Right atrium auricular region (tissue), 2 donors: ENCODE measurements around the gene SLC24A4. TPM values are rescaled to one million over a fixed set of nuclear protein-coding genes. Genes with fewer than 3 reads are reported as not detected.

Source experiments
- DNase-seq: peaks from one replicate; pipeline ENCODE4 v3.0.0-alpha.2; 2019; ENCODE audit warnings: low spot score
- H3K27ac ChIP-seq, 2 donors: fragments of 200-600 bp; sonication (generic); 1 replicate in 1 of 2; 2 replicates in 1 of 2; pipeline ENCODE4 v1.5.1; 2016 to 2019
- H3K27me3 ChIP-seq, 2 donors: fragments of 200-600 bp; sonication (generic); one replicate each; pipeline versions ENCODE4 v1.5.1 to v1.6.0; 2017 to 2019
- H3K36me3 ChIP-seq: fragments of 200-600 bp; sonication (generic); one replicate; pipeline ENCODE4 v1.5.1; 2016
- H3K4me1 ChIP-seq, 2 donors: fragments of 200-600 bp; sonication (generic); one replicate each; pipeline versions ENCODE4 v1.5.1 to v1.6.0; 2017 to 2019
- H3K4me3 ChIP-seq, 2 donors: fragments of 200-600 bp; sonication (generic); 1 replicate in 1 of 2; 2 replicates in 1 of 2; pipeline ENCODE4 v1.5.1; 2017 to 2019; ENCODE audit warnings: mild to moderate bottlenecking in 1 of 2, moderate library complexity in 1 of 2
- H3K9me3 ChIP-seq, 2 donors: fragments of 200-600 bp; sonication (generic); one replicate each; pipeline ENCODE4 v1.5.1; 2019
- total RNA-seq, 2 donors: library from RNA; depleted of rRNA; stranded (reverse); fragments of >200 nt; gene quantifications; one replicate each; pipeline ENCODE4 v1.1.0, GENCODE V29; 2016
- TF ChIP-seq, protein P1 (sequence below), 2 donors: fragments of 200-600 bp; sonication (generic); IDR thresholded peaks; one replicate each; pipeline ENCODE4 v1.5.1; 2019; ENCODE audit warnings: antibody characterized with exemption in 2 of 2

SLC24A4 gene
- total RNA-seq, 2 donors from 2014 or later, result 0.04 to 0.24 TPM

DNA sequence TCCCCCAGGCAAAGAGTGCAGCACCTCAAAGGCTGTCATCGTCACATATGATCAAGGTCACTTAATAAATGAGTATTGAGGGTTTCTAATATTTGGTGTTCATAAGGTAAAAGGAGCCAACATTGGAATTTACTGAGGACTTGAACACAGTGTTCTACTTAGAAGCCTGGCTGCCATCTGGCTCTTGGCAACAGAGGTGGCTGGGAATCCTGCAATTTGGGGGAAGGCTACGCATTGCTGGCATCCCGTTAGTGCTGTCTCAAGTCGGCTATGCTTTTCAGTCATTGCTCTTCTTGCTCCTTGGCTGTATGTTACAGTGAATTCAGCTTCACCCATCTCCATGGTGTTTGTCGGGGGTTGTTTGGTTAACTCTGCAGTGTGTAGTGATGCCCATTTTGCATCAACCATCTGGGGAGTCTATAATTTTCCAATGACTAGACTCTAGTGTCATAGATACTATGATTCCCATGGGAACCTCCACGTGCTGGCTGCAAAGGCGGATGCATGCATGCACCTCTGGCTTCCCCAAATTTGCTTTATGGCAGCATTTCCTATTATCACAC lies 12.9 kb upstream of the SLC24A4 start:
- H3K27me3 ChIP-seq, result no peaks in the 10 kb centered on the region

DNA sequence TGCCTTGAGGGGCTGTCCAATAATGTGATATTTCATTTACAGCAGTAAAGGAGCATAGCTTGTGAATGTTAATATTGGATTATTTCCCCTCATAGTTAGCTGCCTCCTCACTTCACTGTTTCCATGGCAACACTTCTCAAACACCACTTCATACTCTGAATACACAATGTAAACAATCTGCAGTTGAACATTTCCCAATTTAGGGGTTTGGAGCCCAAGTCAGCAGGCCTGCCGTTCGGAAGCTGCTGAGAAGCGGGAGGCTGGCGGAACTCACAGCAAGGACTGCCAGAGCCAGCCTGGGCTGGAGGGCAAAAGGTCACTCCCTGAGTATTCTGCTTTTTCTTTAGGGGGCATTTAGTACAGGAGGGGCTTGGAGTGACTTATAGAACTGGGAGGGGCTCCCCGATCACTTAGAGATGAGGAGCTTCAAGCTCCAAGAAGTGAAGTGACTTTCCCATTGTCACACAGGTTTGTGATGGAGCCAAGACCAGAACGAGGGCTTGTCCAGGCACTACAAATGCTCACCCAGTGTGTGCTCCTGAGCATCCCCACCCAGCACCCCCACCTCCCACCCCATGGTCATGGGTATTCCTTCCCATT lies 12.1 kb upstream of the SLC24A4 start:
- Histone ChIP-seq H3K27ac (no peak overlapping the region), H3K27me3 (no peaks in the 10 kb centered on the region), H3K4me3 (no peak overlapping the region), H3K36me3 (no peaks in the 10 kb centered on the region), H3K9me3 (no peaks in the 10 kb centered on the region), H3K4me1 (no peaks in the 10 kb centered on the region)
- TF ChIP-seq, protein P1, sequence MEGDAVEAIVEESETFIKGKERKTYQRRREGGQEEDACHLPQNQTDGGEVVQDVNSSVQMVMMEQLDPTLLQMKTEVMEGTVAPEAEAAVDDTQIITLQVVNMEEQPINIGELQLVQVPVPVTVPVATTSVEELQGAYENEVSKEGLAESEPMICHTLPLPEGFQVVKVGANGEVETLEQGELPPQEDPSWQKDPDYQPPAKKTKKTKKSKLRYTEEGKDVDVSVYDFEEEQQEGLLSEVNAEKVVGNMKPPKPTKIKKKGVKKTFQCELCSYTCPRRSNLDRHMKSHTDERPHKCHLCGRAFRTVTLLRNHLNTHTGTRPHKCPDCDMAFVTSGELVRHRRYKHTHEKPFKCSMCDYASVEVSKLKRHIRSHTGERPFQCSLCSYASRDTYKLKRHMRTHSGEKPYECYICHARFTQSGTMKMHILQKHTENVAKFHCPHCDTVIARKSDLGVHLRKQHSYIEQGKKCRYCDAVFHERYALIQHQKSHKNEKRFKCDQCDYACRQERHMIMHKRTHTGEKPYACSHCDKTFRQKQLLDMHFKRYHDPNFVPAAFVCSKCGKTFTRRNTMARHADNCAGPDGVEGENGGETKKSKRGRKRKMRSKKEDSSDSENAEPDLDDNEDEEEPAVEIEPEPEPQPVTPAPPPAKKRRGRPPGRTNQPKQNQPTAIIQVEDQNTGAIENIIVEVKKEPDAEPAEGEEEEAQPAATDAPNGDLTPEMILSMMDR (IDR thresholded peaks at IDR 0.05), result no peak
- no peak for DNase-seq

More for the DNA sequence above, 12.9 kb upstream of the SLC24A4 start:
- TF ChIP-seq, protein P1 (IDR thresholded peaks at IDR 0.05), result no peak
- Histone ChIP-seq H3K4me1 (no peaks in the 10 kb centered on the region), H3K27ac (no peak overlapping the region), H3K36me3 (no peaks in the 10 kb centered on the region), H3K9me3 (no peaks in the 10 kb centered on the region), H3K4me3 (no peak overlapping the region)
- DNase-seq, result no peak

DNA sequence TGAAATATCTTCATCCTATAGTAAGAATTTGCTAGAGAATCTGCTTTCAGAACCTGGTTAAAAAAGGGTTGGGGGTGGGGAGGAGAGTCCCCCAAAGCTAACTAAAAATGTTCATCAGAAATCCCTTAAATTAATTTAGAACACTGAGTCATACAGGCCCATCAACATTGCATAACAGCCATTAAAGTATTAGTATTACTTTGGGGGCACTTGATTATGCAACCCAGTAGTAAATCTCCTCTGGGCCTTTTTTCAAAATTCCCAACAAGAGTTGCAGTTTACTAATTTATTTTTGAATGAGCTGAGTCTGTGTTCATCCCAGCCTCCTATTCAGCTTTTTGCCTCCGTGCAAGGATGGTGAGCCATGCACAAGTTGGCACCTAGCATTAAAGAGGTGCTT lies 8.8 kb upstream of the SLC24A4 start:
- no peak for DNase-seq
- Histone ChIP-seq H3K27ac (no peak overlapping the region), H3K36me3 (no peaks in the 10 kb centered on the region), H3K27me3 (no peaks in the 10 kb centered on the region), H3K9me3 (no peaks in the 10 kb centered on the region), H3K4me1 (no peaks in the 10 kb centered on the region), H3K4me3 (no peak overlapping the region)
- TF ChIP-seq, protein P1 (IDR thresholded peaks at IDR 0.05), result no peak

DNA sequence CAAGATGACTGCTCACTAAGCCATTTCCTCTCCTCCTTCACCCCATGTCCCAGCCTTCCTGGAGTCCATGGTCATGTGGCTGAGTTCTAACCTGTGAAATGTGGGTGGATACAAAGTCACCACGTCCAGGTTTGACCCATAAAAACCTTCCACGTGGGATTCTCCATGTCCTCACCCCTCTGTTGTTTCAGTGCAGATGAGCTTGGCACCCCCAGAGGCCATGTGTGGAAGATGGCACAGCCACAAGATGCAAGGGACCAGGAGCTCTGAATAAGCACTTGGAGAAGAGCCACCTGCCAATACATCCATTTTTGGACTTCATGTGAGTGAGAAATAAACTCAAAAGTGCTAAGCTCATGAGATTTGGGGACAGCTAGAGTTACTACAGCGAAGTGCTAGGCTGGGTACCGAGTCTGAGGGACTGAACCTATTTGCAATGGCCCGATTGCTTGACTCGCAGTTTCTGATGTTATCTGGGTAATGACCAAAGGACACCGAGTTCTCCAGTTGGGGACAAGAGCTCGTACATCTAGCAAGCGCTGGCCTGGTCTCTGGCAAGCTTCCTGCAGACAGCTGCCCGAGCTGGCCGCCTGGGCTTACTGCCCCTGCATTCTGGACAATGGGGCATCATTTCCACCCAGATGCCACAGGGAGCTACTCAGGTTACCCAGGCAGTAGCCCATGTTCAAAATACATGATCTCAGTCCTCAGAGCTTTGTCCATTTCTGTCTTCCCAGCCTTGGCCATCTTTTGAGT lies 7.7 kb upstream of the SLC24A4 start:
- no peak for DNase-seq
- Histone ChIP-seq H3K9me3 (no peaks in the 10 kb centered on the region), H3K4me1 (no peaks in the 10 kb centered on the region), H3K4me3 (no peak overlapping the region), H3K27me3 (no peaks in the 10 kb centered on the region), H3K27ac (no peak overlapping the region), H3K36me3 (no peaks in the 10 kb centered on the region)
- TF ChIP-seq, protein P1 (IDR thresholded peaks at IDR 0.05), result no peak

DNA sequence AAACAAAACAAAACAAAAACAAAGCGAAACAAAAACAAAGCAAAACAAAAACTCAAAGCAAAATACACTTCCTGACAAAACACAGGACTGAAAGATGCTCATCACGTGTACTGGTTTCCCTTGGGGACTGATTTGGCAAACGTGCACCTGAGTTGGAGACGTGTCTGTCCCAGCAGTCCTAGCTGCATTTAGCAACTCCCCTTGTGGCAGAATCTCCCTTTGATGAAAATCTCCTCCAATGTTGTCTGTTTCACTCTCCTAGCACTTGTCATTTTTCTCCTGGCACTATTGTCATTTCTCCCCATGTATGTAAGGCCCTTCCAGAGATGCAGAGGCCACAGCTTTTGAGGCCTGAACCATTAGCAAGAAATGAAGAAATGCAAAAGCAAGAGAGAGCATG lies 6.8 kb upstream of the SLC24A4 start:
- Histone ChIP-seq H3K4me3 (no peak overlapping the region), H3K36me3 (no peaks in the 10 kb centered on the region), H3K27me3 (no peaks in the 10 kb centered on the region), H3K27ac (no peak overlapping the region), H3K9me3 (no peaks in the 10 kb centered on the region), H3K4me1 (no peaks in the 10 kb centered on the region)
- DNase-seq, result no peak
- TF ChIP-seq, protein P1 (IDR thresholded peaks at IDR 0.05), result no peak
